ENCODE data around the gene HIRA. TPM values are rescaled to one million over a fixed set of nuclear protein-coding genes. Genes with fewer than 3 reads are reported as not detected.

Gene HIRA
- polyA plus RNA-seq, 1 experiment = 17.1 TPM

GRCh38 chr22:19405652-19406051 is 25.9 kb downstream of the HIRA start:
- TF ChIP-seq CTCF (IDR thresholded peaks at IDR 0.05; ENCODE audit: low read depth, low read length) = no peak
- Histone ChIP-seq H3K27ac (ENCODE audit: low read depth, low read length) (no peak overlapping the region), H3K27me3 (ENCODE audit: control insufficient read depth, insufficient read depth, low read length) (no peaks in the 10 kb centered on the region), H3K9me3 (ENCODE audit: control insufficient read depth, insufficient read depth, low read length) (no peaks in the 10 kb centered on the region), H3K4me3 (ENCODE audit: low read depth, low read length) (no peak overlapping the region)
- POLR2A ChIA-PET = no interaction called here
- no peak for DNase-seq (ENCODE audit: low read depth, low spot score)
- CTCF ChIA-PET = interaction anchor here (0.9 to 2.4 kb wide), 2 partner anchors 17 to 224 kb away, joined by 3 to 6 read pairs; no protein-coding TSS in a partner anchor

- ChIA-PET POLR2A (no interaction called here), CTCF (interaction anchor here (0.9 to 2.4 kb wide), 2 partner anchors 17 to 225 kb away, joined by 3 to 6 read pairs; no protein-coding TSS in a partner anchor)
- DNase-seq (ENCODE audit: low read depth, low spot score) = no peak
Measured at GRCh38 chr22:19405133-19405532, 26.4 kb downstream of the HIRA start.

GRCh38 chr22:19404676-19405075 is 26.9 kb downstream of the HIRA start:
- POLR2A ChIA-PET = no interaction called here
- H3K27ac ChIP-seq (ENCODE audit: low read depth, low read length) = no peak overlapping the region
- no peak for DNase-seq (ENCODE audit: low read depth, low spot score)
- no peaks in the 10 kb centered on the region for H3K27me3 ChIP-seq (ENCODE audit: control insufficient read depth, insufficient read depth, low read length)
- TF ChIP-seq CTCF (IDR thresholded peaks at IDR 0.05; ENCODE audit: low read depth, low read length) = no peak
- CTCF ChIA-PET = interaction anchor here (0.5 to 2.4 kb wide), 2 partner anchors 225 to 228 kb away, joined by 4 to 6 read pairs; no protein-coding TSS in a partner anchor
- H3K9me3 ChIP-seq (ENCODE audit: control insufficient read depth, insufficient read depth, low read length) = no peaks in the 10 kb centered on the region
- H3K4me3 ChIP-seq (ENCODE audit: low read depth, low read length) = no peak overlapping the region

More at GRCh38 chr22:19405133-19405532, 26.4 kb downstream of the HIRA start:
- no peak for TF ChIP-seq CTCF (IDR thresholded peaks at IDR 0.05; ENCODE audit: low read depth, low read length)
- Histone ChIP-seq H3K4me3 (ENCODE audit: low read depth, low read length) (no peak overlapping the region), H3K27ac (ENCODE audit: low read depth, low read length) (no peak overlapping the region), H3K9me3 (ENCODE audit: control insufficient read depth, insufficient read depth, low read length) (no peaks in the 10 kb centered on the region), H3K27me3 (ENCODE audit: control insufficient read depth, insufficient read depth, low read length) (no peaks in the 10 kb centered on the region)

- ChIA-PET CTCF (no interaction called here), POLR2A (no interaction called here)
- H3K9me3 ChIP-seq (ENCODE audit: control insufficient read depth, insufficient read depth, low read length) = no peaks in the 10 kb centered on the region
- no peaks in the 10 kb centered on the region for H3K27me3 ChIP-seq (ENCODE audit: control insufficient read depth, insufficient read depth, low read length)
- H3K4me3 ChIP-seq (ENCODE audit: low read depth, low read length) = no peak overlapping the region
- TF ChIP-seq CTCF (IDR thresholded peaks at IDR 0.05; ENCODE audit: low read depth, low read length) = no peak
- DNase-seq (ENCODE audit: low read depth, low spot score) = no peak
- no peak overlapping the region for H3K27ac ChIP-seq (ENCODE audit: low read depth, low read length)
Measured at GRCh38 chr22:19402642-19403191, 28.8 kb downstream of the HIRA start.

GRCh38 chr22:19401483-19401882 is 30.1 kb downstream of the HIRA start:
- Histone ChIP-seq H3K4me3 (ENCODE audit: low read depth, low read length) (no peak overlapping the region), H3K27ac (ENCODE audit: low read depth, low read length) (no peak overlapping the region), H3K27me3 (ENCODE audit: control insufficient read depth, insufficient read depth, low read length) (no peaks in the 10 kb centered on the region), H3K9me3 (ENCODE audit: control insufficient read depth, insufficient read depth, low read length) (no peaks in the 10 kb centered on the region)
- ChIA-PET CTCF (no interaction called here), POLR2A (no interaction called here)
- no peak for DNase-seq (ENCODE audit: low read depth, low spot score)
- TF ChIP-seq CTCF (IDR thresholded peaks at IDR 0.05; ENCODE audit: low read depth, low read length) = no peak
